Ovary (tissue), 9 donors: ENCODE data around the gene PRKCE. TPM values are rescaled to one million over a fixed set of nuclear protein-coding genes. Genes with fewer than 3 reads are reported as not detected.

Source experiments
- DNase-seq, 5 donors: peaks; one replicate each; pipeline ENCODE4 v3.0.0-alpha.2; 2019 to 2020
- H3K27ac ChIP-seq, 2 donors: fragments of 200-600 bp; one replicate each; pipeline versions ENCODE4 v1.5.1 to v1.8.0; 2019 to 2022
- H3K27me3 ChIP-seq: fragments of 200-600 bp; one replicate; pipeline ENCODE4 v1.8.0; 2022
- H3K36me3 ChIP-seq: fragments of 200-600 bp; sonication (generic); one replicate; pipeline ENCODE4 v1.5.1; 2019
- H3K4me1 ChIP-seq: one replicate; pipeline ENCODE4 v1.8.1; 2013; ENCODE audit warnings: mild to moderate bottlenecking, moderate library complexity; ENCODE audit not compliant: insufficient read depth
- H3K4me3 ChIP-seq: fragments of 200-600 bp; sonication (generic); one replicate; pipeline ENCODE4 v1.5.1; 2017
- H3K9me3 ChIP-seq, 2 donors: fragments of 200-600 bp in 1 of 2; sonication (generic) in 1 of 2; one replicate each; pipeline versions ENCODE4 v1.5.1 to v1.8.1; 2013 to 2019; ENCODE audit warnings: mild to moderate bottlenecking in 1 of 2, moderate library complexity in 1 of 2
- CTCF ChIP-seq, 3 donors: fragments of 450-650 bp in 2 of 3; fragments of 200-600 bp in 1 of 3; IDR thresholded peaks; one replicate each; pipeline versions ENCODE4 v1.5.1 to v1.8.0; 2016 to 2022; ENCODE audit warnings: antibody characterized with exemption in 3 of 3, mild to moderate bottlenecking in 1 of 3
- EP300 ChIP-seq: sonication (generic); formaldehyde crosslinking; IDR thresholded peaks from one replicate; pipeline ENCODE4 v1.6.1; 2017; ENCODE audit warnings: antibody characterized with exemption
- POLR2A ChIP-seq: fragments of 450-650 bp; IDR thresholded peaks from one replicate; pipeline ENCODE4 v1.6.1; 2017; ENCODE audit warnings: antibody characterized with exemption, mild to moderate bottlenecking, moderate library complexity
- WGBS, 3 donors: extraction: QIAGEN DNeasy Blood & Tissue Kit in 1 of 3; methylation state at CpG; one replicate each; pipeline versions ENCODE4 v1.1.5 to v1.1.7; 2013 to 2017; 5-methylcytosine and 5-hydroxymethylcytosine counted together
- intact Hi-C, 4 donors: fragments of 100-400 bp; cut with DNase I; formaldehyde crosslinking; loops; one replicate each; pipeline versions ENCODE4 v1.11.0 to v1.15.1; 2022 to 2023
- polyA plus RNA-seq, 2 donors: library from polyadenylated mRNA; stranded (reverse); fragments of 200-250 nt in 1 of 2; fragments of 350-450 nt in 1 of 2; fragmentation: Illumina TruSeq in 1 of 2; extraction: RNeasy Lipid Tissue Mini Kit (QIAGEN cat#74804) in 1 of 2; gene quantifications; one replicate each; pipeline ENCODE4 v1.2.3, GENCODE V29; 2013 to 2014
- total RNA-seq, 7 donors: library from RNA; depleted of rRNA in 2 of 7; stranded (reverse); fragments of >200 nt in 2 of 7; fragmentation: NEBNext Ultra II Directional in 3 of 7; extraction: Animal tissue kit (Norgen Biotek cat#: 25700) in 3 of 7; gene quantifications; one replicate each; pipeline versions ENCODE4 v1.1.0 to v1.2.4, GENCODE V29; 2016 to 2023
- donor health status: DM: no; HTN: no; CAD: no; lungs with moderate emphysema.
- donor health status: DM: no; HTN: no; CAD: no.
- donor health status: Bipolar disorder and iron deficiency.
- donor health status: DM: yes; HTN: yes; CAD: no.
- donor health status: DM: no; HTN: no; CAD: no.
- donor health status: DM: yes; HTN: yes; CAD: no.

The PRKCE gene
- total and polyA plus RNA-seq, 9 donors = 3.1 to 22.8 (median 12.8) TPM

GRCh38 chr2:46127176-46127575 lies 475.7 kb downstream of the PRKCE start:
- 68 to 71% (median 69%) methylated on average over 3 of the region's 3 CpGs for WGBS, 3 donors
- no peak for TF ChIP-seq CTCF (IDR thresholded peaks at IDR 0.05)
- TF ChIP-seq POLR2A = no peak
- TF ChIP-seq EP300 = no peak
- DNase-seq = no peak
- H3K27me3 ChIP-seq = no peaks in the 10 kb centered on the region
- H3K4me3 ChIP-seq = no peak overlapping the region
- no peaks in the 10 kb centered on the region for H3K36me3 ChIP-seq
- no peak overlapping the region for H3K27ac ChIP-seq
- H3K4me1 ChIP-seq = no peaks in the 10 kb centered on the region
- intact Hi-C loops = no loop called here
- no peaks in the 10 kb centered on the region for H3K9me3 ChIP-seq

- WGBS, 3 donors = 91 to 93% (median 92%) methylated on average over 4 of the region's 4 CpGs
- TF ChIP-seq POLR2A (no peak), CTCF (IDR thresholded peaks at IDR 0.05) (no peak), EP300 (no peak)
- intact Hi-C loops = no loop called here
- no peaks in the 10 kb centered on the region for H3K9me3 ChIP-seq
- H3K36me3 ChIP-seq = no peaks in the 10 kb centered on the region
- H3K27ac ChIP-seq = no peak overlapping the region
- H3K4me3 ChIP-seq = no peak overlapping the region
- H3K27me3 ChIP-seq = no peaks in the 10 kb centered on the region
- DNase-seq = no peak
- peaks cover 7% of the 10 kb centered on the region for H3K4me1 ChIP-seq
Measured at GRCh38 chr2:46130511-46130910, 479.0 kb downstream of the PRKCE start.

- H3K4me1 ChIP-seq = peaks cover 13% of the 10 kb centered on the region
- H3K27ac ChIP-seq = no peak overlapping the region
- H3K4me3 ChIP-seq = no peak overlapping the region
- DNase-seq = no peak
- TF ChIP-seq CTCF (IDR thresholded peaks at IDR 0.05) = no peak
- TF ChIP-seq POLR2A = no peak
- TF ChIP-seq EP300 = no peak
- no peaks in the 10 kb centered on the region for H3K9me3 ChIP-seq
- intact Hi-C loops = no loop called here
- no peaks in the 10 kb centered on the region for H3K36me3 ChIP-seq
- 94 to 97% (median 96%) methylated on average over 8 of the region's 8 CpGs for WGBS, 3 donors
- H3K27me3 ChIP-seq = no peaks in the 10 kb centered on the region
Measured at GRCh38 chr2:46132996-46133395, 481.5 kb downstream of the PRKCE start.

- DNase-seq = peak in 3 of 5 donors; percentile 30 to 52 (median 47)
- Histone ChIP-seq H3K36me3 (no peaks in the 10 kb centered on the region), H3K4me3 (no peak overlapping the region), H3K27me3 (no peaks in the 10 kb centered on the region), H3K4me1 (peaks cover 13% of the 10 kb centered on the region), H3K9me3 (no peaks in the 10 kb centered on the region), H3K27ac (peak overlapping the region; percentile 10 to 17)
- TF ChIP-seq CTCF (IDR thresholded peaks at IDR 0.05) (no peak), POLR2A (no peak), EP300 (no peak)
- 41 to 48% (median 42%) methylated on average over 8 of the region's 8 CpGs for WGBS, 3 donors
- intact Hi-C loops = no loop called here
Measured at GRCh38 chr2:46134531-46135227, 483.2 kb downstream of the PRKCE start.
